SKM-1 (cell line): Measurements from ENCODE around the gene REXO4.

ENCODE experiments used
- DNase-seq: peaks from one replicate; lab custom pipeline; 2025; ENCODE audit not compliant: unreplicated experiment; lab: John Stamatoyannopoulos, UW

REXO4 gene

GRCh38 chr9:133370685-133371084, 47.1 kb downstream of the REXO4 start:
- DNase-seq: no peak

GRCh38 chr9:133369933-133370332, 47.9 kb downstream of the REXO4 start:
- no peak for DNase-seq

- no peak for DNase-seq
These were observed 48.4 kb downstream of the REXO4 start for GRCh38 chr9:133369422-133369821.

- DNase-seq: no peak
These were observed 49.4 kb downstream of the REXO4 start for GRCh38 chr9:133368249-133368881.

- no peak for DNase-seq
These were observed 50.0 kb downstream of the REXO4 start for GRCh38 chr9:133367778-133368177.

GRCh38 chr9:133367221-133367620, 50.6 kb downstream of the REXO4 start:
- DNase-seq: no peak

- no peak for DNase-seq
These were observed 51.4 kb downstream of the REXO4 start for GRCh38 chr9:133366435-133366834.

- no peak for DNase-seq
These were observed 55.3 kb downstream of the REXO4 start for GRCh38 chr9:133362359-133363044.

- no peak for DNase-seq
These were observed 56.2 kb downstream of the REXO4 start for GRCh38 chr9:133361507-133362092.

GRCh38 chr9:133360400-133361393, 57.1 kb downstream of the REXO4 start:
- no peak for DNase-seq

GRCh38 chr9:133359399-133360175, 58.2 kb downstream of the REXO4 start:
- DNase-seq: no peak

- DNase-seq: no peak
These were observed 60.2 kb downstream of the REXO4 start for GRCh38 chr9:133357656-133358055.

GRCh38 chr9:133356391-133357091, 61.3 kb downstream of the REXO4 start, which contains the start of the genes SURF1 and SURF2:
Gene SURF1 (minus strand): TSS chr9:133356487. CDS start chr9:133356453, 34 bp downstream.
Gene SURF2 (plus strand): TSS chr9:133356550. CDS start chr9:133356593, 43 bp downstream.
- peak; percentile 45 for DNase-seq
